HEK293 (cell line): ENCODE results near the gene GRIP1.
"Not testable (repeated sequence)": the region's sequence is repeated elsewhere in the genome, so short reads cannot be mapped to it uniquely, and the experiment has no call there.

Experiments
- CTCF ChIA-PET: fragments of 350-600 bp; formaldehyde crosslinking; extraction: SDS; loops from one replicate; lab custom pipeline; 2021; ENCODE audit warnings: antibody characterized with exemption; lab: Yijun Ruan, JAX
- POLR2A ChIA-PET: fragments of 300-600 bp; formaldehyde crosslinking; extraction: SDS; loops from one replicate; lab custom pipeline; 2020; ENCODE audit warnings: antibody characterized with exemption, inconsistent platforms; lab: Yijun Ruan, JAX
- H3K27ac ChIP-seq: fragments of 200-500 bp; sonication (Bioruptor generic); 2 replicates; pipeline ENCODE4 v1.5.1; 2014; ENCODE audit warnings: low read depth, low read length, control low read depth, inconsistent platforms; ENCODE audit errors: extremely low read depth
- H3K36me3 ChIP-seq, 2 experiments: fragments of 200-500 bp in 1 of 2; sonication (Bioruptor generic) in 1 of 2; 1 replicate in 1 of 2; 2 replicates in 1 of 2; pipeline ENCODE4 v1.5.1; 2014 to 2017; ENCODE audit warnings: inconsistent platforms in 2 of 2, low read length in 2 of 2; ENCODE audit not compliant: control insufficient read depth in 2 of 2, insufficient read depth in 1 of 2
- H3K4me1 ChIP-seq: fragments of 200-500 bp; sonication (Bioruptor generic); 2 replicates; pipeline ENCODE4 v1.5.1; 2014; ENCODE audit warnings: mild to moderate bottlenecking, low read length, inconsistent platforms; ENCODE audit not compliant: control insufficient read depth, insufficient read depth
- H3K4me3 ChIP-seq: 2 replicates; pipeline ENCODE4 v1.5.1; 2011; ENCODE audit warnings: low read depth, mild to moderate bottlenecking, control low read depth, low read length, moderate library complexity
- H3K9me3 ChIP-seq: fragments of 200-500 bp; sonication (Bioruptor generic); 2 replicates; pipeline ENCODE4 v1.5.1; 2014; ENCODE audit warnings: low read depth, low read length, inconsistent platforms; ENCODE audit not compliant: control insufficient read depth, insufficient read depth
- BCL11A ChIP-seq: fragments of 450-650 bp; formaldehyde crosslinking; IDR thresholded peaks from 2 replicates; pipeline ENCODE4 v1.5.1; 2016; ENCODE audit warnings: low read depth, missing biosample characterization, missing genetic modification characterization
- GLI4 ChIP-seq: fragments of 450-650 bp; formaldehyde crosslinking; IDR thresholded peaks from 2 replicates; pipeline ENCODE4 v1.5.1; 2016; ENCODE audit warnings: missing biosample characterization, missing genetic modification characterization
- GLIS1 ChIP-seq: fragments of 450-650 bp; formaldehyde crosslinking; IDR thresholded peaks from 2 replicates; pipeline ENCODE4 v1.5.1; 2016; ENCODE audit warnings: missing biosample characterization, missing genetic modification characterization
- IKZF3 ChIP-seq: fragments of 450-650 bp; IDR thresholded peaks from 2 replicates; pipeline ENCODE4 v1.5.0; 2018; ENCODE audit warnings: missing biosample characterization, mild to moderate bottlenecking, missing genetic modification characterization, moderate library complexity
- KLF16 ChIP-seq: fragments of 450-650 bp; formaldehyde crosslinking; IDR thresholded peaks from 2 replicates; pipeline ENCODE4 v1.5.1; 2017; ENCODE audit warnings: missing biosample characterization, missing genetic modification characterization
- PRDM1 ChIP-seq: fragments of 450-650 bp; formaldehyde crosslinking; IDR thresholded peaks from 2 replicates; pipeline ENCODE4; 2016; ENCODE audit warnings: missing biosample characterization, missing genetic modification characterization
- SCRT2 ChIP-seq: fragments of 450-650 bp; formaldehyde crosslinking; IDR thresholded peaks from 2 replicates; pipeline ENCODE4 v1.5.1; 2016; ENCODE audit warnings: missing biosample characterization, missing genetic modification characterization
- SETDB1 ChIP-seq: IDR thresholded peaks from one replicate; pipeline ENCODE4 v1.6.1; 2017; ENCODE audit warnings: mild to moderate bottlenecking, low read length, moderate library complexity, mixed read lengths; ENCODE audit not compliant: insufficient read length
- YY2 ChIP-seq: fragments of 450-650 bp; formaldehyde crosslinking; IDR thresholded peaks from 2 replicates; pipeline ENCODE4 v1.5.1; 2016; ENCODE audit warnings: missing biosample characterization, missing genetic modification characterization
- ZBTB1 ChIP-seq: fragments of 450-650 bp; formaldehyde crosslinking; IDR thresholded peaks from 2 replicates; pipeline ENCODE4 v1.5.1; 2016; ENCODE audit warnings: missing biosample characterization, missing genetic modification characterization
- ZFHX2 ChIP-seq: fragments of 450-650 bp; formaldehyde crosslinking; conservative IDR thresholded peaks from 2 replicates; pipeline ENCODE4 v1.5.1; 2016; ENCODE audit warnings: missing biosample characterization, missing genetic modification characterization
- ZIC2 ChIP-seq: fragments of 450-650 bp; formaldehyde crosslinking; IDR thresholded peaks from 2 replicates; pipeline ENCODE4 v1.5.1; 2016; ENCODE audit warnings: missing biosample characterization, missing genetic modification characterization
- ZNF133 ChIP-seq: fragments of 450-650 bp; formaldehyde crosslinking; IDR thresholded peaks from 2 replicates; pipeline ENCODE4 v1.5.1; 2016; ENCODE audit warnings: missing biosample characterization, missing genetic modification characterization
- ZNF202 ChIP-seq: fragments of 450-650 bp; formaldehyde crosslinking; IDR thresholded peaks from 2 replicates; pipeline ENCODE4 v1.5.1; 2016; ENCODE audit warnings: missing biosample characterization, missing genetic modification characterization, borderline replicate concordance
- ZNF324 ChIP-seq: fragments of 450-650 bp; formaldehyde crosslinking; IDR thresholded peaks from 2 replicates; pipeline ENCODE4 v1.5.1; 2016; ENCODE audit warnings: missing biosample characterization, missing genetic modification characterization
- ZNF335 ChIP-seq: fragments of 450-650 bp; formaldehyde crosslinking; conservative IDR thresholded peaks from 2 replicates; pipeline ENCODE4 v1.5.1; 2016; ENCODE audit warnings: missing biosample characterization, missing genetic modification characterization
- ZNF501 ChIP-seq: fragments of 450-650 bp; formaldehyde crosslinking; IDR thresholded peaks from 2 replicates; pipeline ENCODE4 v1.5.1; 2016; ENCODE audit warnings: missing biosample characterization, missing genetic modification characterization
- ZNF558 ChIP-seq: fragments of 450-650 bp; formaldehyde crosslinking; IDR thresholded peaks from 2 replicates; pipeline ENCODE4 v1.5.1; 2016; ENCODE audit warnings: missing biosample characterization, missing genetic modification characterization
- ZNF600 ChIP-seq: fragments of 450-650 bp; formaldehyde crosslinking; IDR thresholded peaks from 2 replicates; pipeline ENCODE4 v1.5.1; 2016; ENCODE audit warnings: missing biosample characterization, missing genetic modification characterization
- TF ChIP-seq, protein P1 (sequence below): fragments of 450-650 bp; formaldehyde crosslinking; conservative IDR thresholded peaks from 2 replicates; pipeline ENCODE4 v1.5.1; 2016; ENCODE audit warnings: low read depth, missing biosample characterization, missing genetic modification characterization
- TF ChIP-seq, protein P2 (sequence below): fragments of 450-650 bp; formaldehyde crosslinking; IDR thresholded peaks from 2 replicates; pipeline ENCODE4 v1.5.1; 2016; ENCODE audit warnings: missing biosample characterization, missing genetic modification characterization
- TF ChIP-seq, protein P3 (sequence below): fragments of 450-650 bp; formaldehyde crosslinking; IDR thresholded peaks from 2 replicates; pipeline ENCODE4 v1.5.1; 2016; ENCODE audit warnings: missing biosample characterization, missing genetic modification characterization
- TF ChIP-seq, protein P4 (sequence below): fragments of 450-650 bp; formaldehyde crosslinking; IDR thresholded peaks from 2 replicates; pipeline ENCODE4 v1.5.1; 2016; ENCODE audit warnings: missing biosample characterization, missing genetic modification characterization

The GRIP1 gene

DNA sequence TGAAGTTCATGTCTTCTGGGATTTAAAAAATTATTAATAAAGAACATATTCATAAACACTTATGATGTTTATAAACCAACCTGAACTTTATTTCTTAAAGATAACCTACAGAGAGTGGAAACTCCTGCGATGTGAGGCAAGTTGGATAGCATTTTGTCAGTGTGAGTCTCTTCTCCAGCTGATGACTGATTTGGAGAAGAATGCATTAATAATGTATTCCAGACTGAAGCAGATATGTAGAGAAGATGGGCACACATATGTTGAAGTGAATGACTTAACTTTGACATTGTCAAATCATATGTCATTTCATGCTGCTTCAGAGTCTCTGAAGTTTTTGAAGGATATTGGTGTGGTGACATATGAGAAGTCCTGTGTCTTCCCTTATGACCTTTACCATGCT lies 369.3 kb downstream of the GRIP1 start:
- CTCF ChIA-PET = no interaction called here

DNA sequence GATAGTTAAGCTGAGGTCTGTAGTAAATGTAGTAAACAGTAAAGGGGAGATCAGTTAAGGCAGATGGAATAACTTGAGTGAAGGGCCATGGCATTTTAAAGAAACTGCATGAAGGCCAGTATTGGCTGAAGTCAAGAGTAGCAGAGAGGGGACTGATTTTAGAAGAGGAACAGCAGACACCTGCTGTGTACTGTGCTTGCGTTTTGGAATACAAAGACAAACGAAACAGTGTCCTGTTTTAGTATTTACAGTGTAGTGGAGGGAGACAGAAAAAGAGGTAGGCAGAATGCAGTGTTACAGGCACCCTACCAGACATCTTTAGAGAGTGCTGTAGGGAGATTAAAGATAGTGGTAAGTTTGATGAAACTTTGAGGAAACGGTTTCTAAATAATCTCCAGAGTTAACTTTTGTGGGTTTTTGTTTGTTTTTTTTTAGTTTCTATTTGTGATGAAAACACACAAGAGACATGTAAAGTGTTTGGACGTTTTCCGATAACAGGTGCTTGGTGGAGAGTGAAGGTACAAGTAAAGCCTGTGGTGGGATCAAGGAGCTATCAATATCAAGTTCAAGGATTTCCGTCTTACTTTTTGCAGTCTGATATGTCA lies 374.5 kb downstream of the GRIP1 start:
- Histone ChIP-seq H3K4me3 (no peak overlapping the region), H3K36me3 (peaks cover 9 to 15% of the 10 kb centered on the region in 2 experiments), H3K9me3 (no peaks in the 10 kb centered on the region), H3K4me1 (no peaks in the 10 kb centered on the region), H3K27ac (no peak overlapping the region)
- ChIA-PET CTCF (interaction anchor here (0.5 kb wide), 1 partner anchor 33 kb away, joined by 3 read pairs; no protein-coding TSS in a partner anchor), POLR2A (no interaction called here)
- TF ChIP-seq ZIC2 (no peak), ZNF335 (tag by site-specific recombination) (0 out of 2 replicates have a peak, but pooled peaks have one; percentile 34), ZNF600 (tag by site-specific recombination) (peak; percentile 38; the same call in 1 of the 2 replicates), ZNF558 (tag by site-specific recombination) (no peak)

More for the DNA sequence above, 369.3 kb downstream of the GRIP1 start:
- POLR2A ChIA-PET = no interaction called here
- H3K9me3 ChIP-seq = no peaks in the 10 kb centered on the region
- H3K4me1 ChIP-seq = peaks cover 4% of the 10 kb centered on the region
- H3K36me3 ChIP-seq = peaks cover 9 to 32% of the 10 kb centered on the region in 2 experiments
- H3K4me3 ChIP-seq = no peak overlapping the region
- H3K27ac ChIP-seq = no peak overlapping the region
- no peak for TF ChIP-seq KLF16
- TF ChIP-seq ZNF133 (tag by site-specific recombination) = no peak
- TF ChIP-seq SETDB1 = no peak
- TF ChIP-seq, protein P1, sequence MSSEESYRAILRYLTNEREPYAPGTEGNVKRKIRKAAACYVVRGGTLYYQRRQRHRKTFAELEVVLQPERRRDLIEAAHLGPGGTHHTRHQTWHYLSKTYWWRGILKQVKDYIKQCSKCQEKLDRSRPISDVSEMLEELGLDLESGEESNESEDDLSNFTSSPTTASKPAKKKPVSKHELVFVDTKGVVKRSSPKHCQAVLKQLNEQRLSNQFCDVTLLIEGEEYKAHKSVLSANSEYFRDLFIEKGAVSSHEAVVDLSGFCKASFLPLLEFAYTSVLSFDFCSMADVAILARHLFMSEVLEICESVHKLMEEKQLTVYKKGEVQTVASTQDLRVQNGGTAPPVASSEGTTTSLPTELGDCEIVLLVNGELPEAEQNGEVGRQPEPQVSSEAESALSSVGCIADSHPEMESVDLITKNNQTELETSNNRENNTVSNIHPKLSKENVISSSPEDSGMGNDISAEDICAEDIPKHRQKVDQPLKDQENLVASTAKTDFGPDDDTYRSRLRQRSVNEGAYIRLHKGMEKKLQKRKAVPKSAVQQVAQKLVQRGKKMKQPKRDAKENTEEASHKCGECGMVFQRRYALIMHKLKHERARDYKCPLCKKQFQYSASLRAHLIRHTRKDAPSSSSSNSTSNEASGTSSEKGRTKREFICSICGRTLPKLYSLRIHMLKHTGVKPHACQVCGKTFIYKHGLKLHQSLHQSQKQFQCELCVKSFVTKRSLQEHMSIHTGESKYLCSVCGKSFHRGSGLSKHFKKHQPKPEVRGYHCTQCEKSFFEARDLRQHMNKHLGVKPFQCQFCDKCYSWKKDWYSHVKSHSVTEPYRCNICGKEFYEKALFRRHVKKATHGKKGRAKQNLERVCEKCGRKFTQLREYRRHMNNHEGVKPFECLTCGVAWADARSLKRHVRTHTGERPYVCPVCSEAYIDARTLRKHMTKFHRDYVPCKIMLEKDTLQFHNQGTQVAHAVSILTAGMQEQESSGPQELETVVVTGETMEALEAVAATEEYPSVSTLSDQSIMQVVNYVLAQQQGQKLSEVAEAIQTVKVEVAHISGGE (tag by site-specific recombination) = no peak
- no peak for TF ChIP-seq BCL11A (tag by site-specific recombination)
- TF ChIP-seq ZFHX2 (tag by site-specific recombination) = no peak
- TF ChIP-seq ZNF501 (tag by site-specific recombination) = no peak
- TF ChIP-seq IKZF3 (tag by site-specific recombination) = no peak
- no peak for TF ChIP-seq ZNF202 (tag by site-specific recombination)

DNA sequence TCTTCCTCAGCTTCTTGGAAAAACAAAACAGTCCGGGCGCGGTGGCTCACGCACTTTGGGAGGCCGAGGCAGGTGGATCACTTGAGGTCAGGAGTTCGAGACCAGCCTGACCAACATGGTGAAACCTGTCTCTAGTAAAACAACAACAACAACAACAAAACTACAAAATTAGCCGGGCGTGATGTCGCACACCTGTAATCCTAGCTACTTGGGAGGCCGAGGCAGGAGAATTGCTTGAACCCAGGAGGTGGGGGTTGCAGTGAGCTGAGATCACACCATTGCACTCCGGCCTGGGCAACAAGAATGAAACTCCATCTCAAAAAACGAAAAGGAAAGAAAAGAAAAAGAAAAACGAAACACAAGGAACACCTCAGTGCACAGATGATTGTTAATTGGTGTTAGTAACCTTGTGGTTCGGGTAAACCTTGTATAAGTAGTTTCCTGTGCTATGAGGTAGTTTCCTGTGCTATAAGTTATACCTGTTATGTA lies 375.5 kb downstream of the GRIP1 start:
- ChIA-PET CTCF (interaction anchor here (0.6 to 1.1 kb wide), 3 partner anchors 12 to 156 kb away, joined by 3 read pairs; no protein-coding TSS in a partner anchor), POLR2A (interaction anchor here (0.6 to 2.1 kb wide), 4 partner anchors 16 to 919 kb away, joined by 3 to 22 read pairs (median 3); partner anchors contain the start of genes LLPH and TMBIM4)
- peak overlapping the region; percentile 85 for H3K4me3 ChIP-seq
- not testable (repeated sequence) for H3K4me1 ChIP-seq, H3K9me3 ChIP-seq, H3K27ac ChIP-seq
- H3K36me3 ChIP-seq = peaks cover 9 to 12% of the 10 kb centered on the region in 2 experiments
- TF ChIP-seq GLI4 (tag by site-specific recombination) (0 out of 2 replicates have a peak, but pooled peaks have one; percentile 30), GLIS1 (tag by site-specific recombination) (peak; percentile 51), YY2 (tag by site-specific recombination) (peak; percentile 48; the same call in 1 of the 2 replicates), ZNF324 (tag by site-specific recombination) (peak; percentile 74), KLF16 (peak; percentile 33; the same call in 1 of the 2 replicates), ZBTB1 (tag by site-specific recombination) (peak; percentile 91), SCRT2 (peak; percentile 27; the same call in 1 of the 2 replicates), PRDM1 (tag by site-specific recombination) (peak; percentile 80)
- TF ChIP-seq, protein P2, sequence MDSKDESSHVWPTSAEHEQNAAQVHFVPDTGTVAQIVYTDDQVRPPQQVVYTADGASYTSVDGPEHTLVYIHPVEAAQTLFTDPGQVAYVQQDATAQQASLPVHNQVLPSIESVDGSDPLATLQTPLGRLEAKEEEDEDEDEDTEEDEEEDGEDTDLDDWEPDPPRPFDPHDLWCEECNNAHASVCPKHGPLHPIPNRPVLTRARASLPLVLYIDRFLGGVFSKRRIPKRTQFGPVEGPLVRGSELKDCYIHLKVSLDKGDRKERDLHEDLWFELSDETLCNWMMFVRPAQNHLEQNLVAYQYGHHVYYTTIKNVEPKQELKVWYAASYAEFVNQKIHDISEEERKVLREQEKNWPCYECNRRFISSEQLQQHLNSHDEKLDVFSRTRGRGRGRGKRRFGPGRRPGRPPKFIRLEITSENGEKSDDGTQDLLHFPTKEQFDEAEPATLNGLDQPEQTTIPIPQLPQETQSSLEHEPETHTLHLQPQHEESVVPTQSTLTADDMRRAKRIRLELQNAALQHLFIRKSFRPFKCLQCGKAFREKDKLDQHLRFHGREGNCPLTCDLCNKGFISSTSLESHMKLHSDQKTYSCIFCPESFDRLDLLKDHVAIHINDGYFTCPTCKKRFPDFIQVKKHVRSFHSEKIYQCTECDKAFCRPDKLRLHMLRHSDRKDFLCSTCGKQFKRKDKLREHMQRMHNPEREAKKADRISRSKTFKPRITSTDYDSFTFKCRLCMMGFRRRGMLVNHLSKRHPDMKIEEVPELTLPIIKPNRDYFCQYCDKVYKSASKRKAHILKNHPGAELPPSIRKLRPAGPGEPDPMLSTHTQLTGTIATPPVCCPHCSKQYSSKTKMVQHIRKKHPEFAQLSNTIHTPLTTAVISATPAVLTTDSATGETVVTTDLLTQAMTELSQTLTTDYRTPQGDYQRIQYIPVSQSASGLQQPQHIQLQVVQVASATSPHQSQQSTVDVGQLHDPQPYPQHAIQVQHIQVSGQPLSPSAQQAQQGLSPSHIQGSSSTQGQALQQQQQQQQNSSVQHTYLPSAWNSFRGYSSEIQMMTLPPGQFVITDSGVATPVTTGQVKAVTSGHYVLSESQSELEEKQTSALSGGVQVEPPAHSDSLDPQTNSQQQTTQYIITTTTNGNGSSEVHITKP (tag by site-specific recombination) = peak; percentile 37
- TF ChIP-seq, protein P3, sequence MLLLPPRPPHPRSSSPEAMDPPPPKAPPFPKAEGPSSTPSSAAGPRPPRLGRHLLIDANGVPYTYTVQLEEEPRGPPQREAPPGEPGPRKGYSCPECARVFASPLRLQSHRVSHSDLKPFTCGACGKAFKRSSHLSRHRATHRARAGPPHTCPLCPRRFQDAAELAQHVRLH = peak; percentile 92
- TF ChIP-seq, protein P4, sequence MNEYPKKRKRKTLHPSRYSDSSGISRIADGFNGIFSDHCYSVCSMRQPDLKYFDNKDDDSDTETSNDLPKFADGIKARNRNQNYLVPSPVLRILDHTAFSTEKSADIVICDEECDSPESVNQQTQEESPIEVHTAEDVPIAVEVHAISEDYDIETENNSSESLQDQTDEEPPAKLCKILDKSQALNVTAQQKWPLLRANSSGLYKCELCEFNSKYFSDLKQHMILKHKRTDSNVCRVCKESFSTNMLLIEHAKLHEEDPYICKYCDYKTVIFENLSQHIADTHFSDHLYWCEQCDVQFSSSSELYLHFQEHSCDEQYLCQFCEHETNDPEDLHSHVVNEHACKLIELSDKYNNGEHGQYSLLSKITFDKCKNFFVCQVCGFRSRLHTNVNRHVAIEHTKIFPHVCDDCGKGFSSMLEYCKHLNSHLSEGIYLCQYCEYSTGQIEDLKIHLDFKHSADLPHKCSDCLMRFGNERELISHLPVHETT = peak; percentile 59; the same call in 1 of the 2 replicates
